ENCODE data around the gene NFYC.

Gene NFYC

DNA sequence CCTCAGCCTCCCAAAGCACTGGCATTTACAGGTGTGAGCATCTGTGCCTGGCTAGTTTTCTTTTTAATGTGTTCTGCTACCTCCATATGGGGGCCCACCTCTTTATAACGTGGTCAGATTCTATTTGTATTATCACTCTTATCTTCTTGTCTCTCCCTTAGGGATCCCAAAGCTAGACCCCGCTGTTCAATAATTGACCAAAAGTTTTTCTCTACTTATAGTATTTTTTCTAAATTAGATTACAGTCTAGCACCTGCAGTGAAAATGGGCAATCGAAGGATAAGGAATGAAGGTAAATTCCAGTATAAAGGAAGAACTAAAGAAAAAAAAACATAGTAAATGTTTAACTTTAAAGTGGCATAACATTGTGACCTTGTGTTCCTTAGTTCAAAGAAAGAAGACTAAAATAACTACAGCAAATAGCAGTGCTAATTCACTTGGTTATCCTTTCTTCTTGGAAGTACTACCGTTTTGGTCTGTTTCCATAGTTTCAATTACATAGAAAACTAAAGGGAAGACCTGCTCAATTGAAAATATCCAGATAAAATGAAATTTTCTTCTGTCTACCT lies 24.1 kb downstream of the NFYC start:
- Histone ChIP-seq H3K9me3 (ENCODE audit: control insufficient read depth, low read length) (no peaks in the 10 kb centered on the region), H3K36me3 (ENCODE audit: control insufficient read depth in 1 of 2, insufficient read depth in 2 of 2, low read depth in 1 of 2, low read length in 2 of 2) (peaks cover 0 to 19% of the 10 kb centered on the region in 2 experiments), H3K27ac (ENCODE audit: low read length, poor library complexity, severe bottlenecking) (no peak overlapping the region), H2BK120ac (ENCODE audit: low read depth, low read length) (no peak overlapping the region), H3K27me3 (ENCODE audit: control insufficient read depth in 1 of 2, insufficient read depth in 1 of 2, low read length in 2 of 2) (no peaks in the 10 kb centered on the region), H2BK12ac (ENCODE audit: low read length in 2 of 2) (no peak overlapping the region), H3K4me2 (ENCODE audit: low read length, poor library complexity, severe bottlenecking) (no peak overlapping the region), H3K79me1 (replicated peaks; ENCODE audit: low read length, poor library complexity, severe bottlenecking) (peaks cover 5% of the 10 kb centered on the region), H4K8ac (ENCODE audit: low read length) (no peak overlapping the region), H3K4ac (ENCODE audit: low read depth in 1 of 2, low read length in 2 of 2) (no peak overlapping the region), H2AK5ac (ENCODE audit: low read length, severe bottlenecking) (no peak overlapping the region), H3K14ac (ENCODE audit: low read length in 2 of 2) (no peak overlapping the region), H2BK5ac (ENCODE audit: low read depth, low read length, poor library complexity, severe bottlenecking) (no peak overlapping the region), H4K91ac (ENCODE audit: low read length) (no peak overlapping the region), H3K9ac (ENCODE audit: low read length) (no peak overlapping the region), H3K4me3 (ENCODE audit: insufficient read depth in 1 of 2, low read depth in 1 of 2, low read length in 2 of 2) (no peak overlapping the region), H3K18ac (ENCODE audit: low read depth in 1 of 2, low read length in 2 of 2) (no peak overlapping the region), H3K23ac (ENCODE audit: low read length in 2 of 2) (no peak overlapping the region), H2AFZ (ENCODE audit: low read depth, low read length) (no peak overlapping the region), H3K4me1 (ENCODE audit: control insufficient read depth, insufficient read depth, low read depth, low read length) (peaks cover 2% of the 10 kb centered on the region), H2BK15ac (ENCODE audit: low read depth, poor library complexity, severe bottlenecking) (no peak overlapping the region)
- 100% methylated on average over 1 of the region's 4 CpGs for WGBS
- DNase-seq, result no peak

DNA sequence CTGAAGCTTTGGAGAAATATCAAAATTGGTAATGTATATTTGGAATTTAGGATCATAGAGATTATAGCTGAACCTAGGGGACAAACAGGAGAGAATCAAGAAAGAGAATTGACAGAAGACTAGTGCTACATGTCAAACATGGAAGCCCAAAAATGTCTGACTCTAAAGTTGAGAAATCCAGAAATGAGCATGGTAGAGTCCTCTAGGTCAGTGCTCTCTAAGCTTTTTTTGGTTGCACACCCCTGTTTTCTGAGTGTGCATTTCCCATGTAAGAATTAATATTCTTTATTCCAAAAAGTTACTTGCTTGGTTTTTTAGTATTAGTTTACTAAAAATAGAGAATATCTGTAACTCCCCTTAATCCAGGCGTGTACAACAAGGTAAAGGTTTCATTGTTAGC lies 25.6 kb downstream of the NFYC start:
- H3K27ac ChIP-seq (ENCODE audit: low read length, poor library complexity, severe bottlenecking), result no peak overlapping the region
- H3K18ac ChIP-seq (ENCODE audit: low read depth in 1 of 2, low read length in 2 of 2), result no peak overlapping the region
- H4K91ac ChIP-seq (ENCODE audit: low read length), result no peak overlapping the region
- H2AFZ ChIP-seq (ENCODE audit: low read depth, low read length), result no peak overlapping the region
- no peak overlapping the region for H3K9ac ChIP-seq (ENCODE audit: low read length)
- no peaks in the 10 kb centered on the region for H3K9me3 ChIP-seq (ENCODE audit: control insufficient read depth, low read length)
- no peak overlapping the region for H3K4me3 ChIP-seq (ENCODE audit: insufficient read depth in 1 of 2, low read depth in 1 of 2, low read length in 2 of 2)
- H3K4ac ChIP-seq (ENCODE audit: low read depth in 1 of 2, low read length in 2 of 2), result no peak overlapping the region
- H2BK120ac ChIP-seq (ENCODE audit: low read depth, low read length), result no peak overlapping the region
- DNase-seq, result no peak
- no peak overlapping the region for H2BK5ac ChIP-seq (ENCODE audit: low read depth, low read length, poor library complexity, severe bottlenecking)
- H3K4me1 ChIP-seq (ENCODE audit: control insufficient read depth, insufficient read depth, low read depth, low read length), result peaks cover 2% of the 10 kb centered on the region
- H2BK12ac ChIP-seq (ENCODE audit: low read length in 2 of 2), result no peak overlapping the region
- H2AK5ac ChIP-seq (ENCODE audit: low read length, severe bottlenecking), result no peak overlapping the region
- no peak overlapping the region for H3K23ac ChIP-seq (ENCODE audit: low read length in 2 of 2)
- no peak overlapping the region for H2BK15ac ChIP-seq (ENCODE audit: low read depth, poor library complexity, severe bottlenecking)
- H3K27me3 ChIP-seq (ENCODE audit: control insufficient read depth in 1 of 2, insufficient read depth in 1 of 2, low read length in 2 of 2), result no peaks in the 10 kb centered on the region
- no peak overlapping the region for H4K8ac ChIP-seq (ENCODE audit: low read length)
- no peak overlapping the region for H3K14ac ChIP-seq (ENCODE audit: low read length in 2 of 2)
- peaks cover 4 to 19% of the 10 kb centered on the region in 2 experiments for H3K36me3 ChIP-seq (ENCODE audit: control insufficient read depth in 1 of 2, insufficient read depth in 2 of 2, low read depth in 1 of 2, low read length in 2 of 2)
- peaks cover 11% of the 10 kb centered on the region for H3K79me1 ChIP-seq (replicated peaks; ENCODE audit: low read length, poor library complexity, severe bottlenecking)
- no peak overlapping the region for H3K4me2 ChIP-seq (ENCODE audit: low read length, poor library complexity, severe bottlenecking)
- WGBS, result 100% methylated on average over 1 of the region's 1 CpG

DNA sequence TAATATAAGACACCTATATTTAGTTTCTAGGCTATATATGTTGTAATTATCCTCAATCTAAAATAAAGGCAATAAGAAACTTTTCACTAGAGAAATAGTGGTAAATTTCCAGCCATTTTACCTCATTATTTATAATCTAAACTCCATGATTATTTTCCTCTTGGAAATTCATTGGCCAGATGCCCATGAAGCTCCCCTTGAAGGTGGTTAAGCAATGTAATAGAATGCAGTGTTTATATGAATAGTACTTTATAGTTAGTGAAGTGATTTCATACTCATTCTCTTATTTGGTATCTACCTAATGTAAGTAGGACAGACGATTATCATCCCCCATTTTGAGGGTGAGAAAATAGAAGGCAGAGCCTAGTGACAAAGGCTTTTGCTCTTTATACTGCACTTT lies 26.5 kb downstream of the NFYC start:
- Histone ChIP-seq H2BK15ac (ENCODE audit: low read depth, poor library complexity, severe bottlenecking) (no peak overlapping the region), H2BK12ac (ENCODE audit: low read length in 2 of 2) (no peak overlapping the region), H2BK120ac (ENCODE audit: low read depth, low read length) (no peak overlapping the region), H3K4me2 (ENCODE audit: low read length, poor library complexity, severe bottlenecking) (no peak overlapping the region), H3K27ac (ENCODE audit: low read length, poor library complexity, severe bottlenecking) (no peak overlapping the region), H3K27me3 (ENCODE audit: control insufficient read depth in 1 of 2, insufficient read depth in 1 of 2, low read length in 2 of 2) (no peaks in the 10 kb centered on the region), H2BK5ac (ENCODE audit: low read depth, low read length, poor library complexity, severe bottlenecking) (no peak overlapping the region), H4K8ac (ENCODE audit: low read length) (no peak overlapping the region), H4K91ac (ENCODE audit: low read length) (no peak overlapping the region), H3K9ac (ENCODE audit: low read length) (no peak overlapping the region), H3K36me3 (ENCODE audit: control insufficient read depth in 1 of 2, insufficient read depth in 2 of 2, low read depth in 1 of 2, low read length in 2 of 2) (peaks cover 4 to 17% of the 10 kb centered on the region in 2 experiments), H3K4ac (ENCODE audit: low read depth in 1 of 2, low read length in 2 of 2) (no peak overlapping the region), H3K4me3 (ENCODE audit: insufficient read depth in 1 of 2, low read depth in 1 of 2, low read length in 2 of 2) (no peak overlapping the region), H3K79me1 (replicated peaks; ENCODE audit: low read length, poor library complexity, severe bottlenecking) (peaks cover 11% of the 10 kb centered on the region), H2AFZ (ENCODE audit: low read depth, low read length) (no peak overlapping the region), H3K18ac (ENCODE audit: low read depth in 1 of 2, low read length in 2 of 2) (no peak overlapping the region), H3K14ac (ENCODE audit: low read length in 2 of 2) (no peak overlapping the region), H3K4me1 (ENCODE audit: control insufficient read depth, insufficient read depth, low read depth, low read length) (no peaks in the 10 kb centered on the region), H3K23ac (ENCODE audit: low read length in 2 of 2) (no peak overlapping the region), H2AK5ac (ENCODE audit: low read length, severe bottlenecking) (no peak overlapping the region), H3K9me3 (ENCODE audit: control insufficient read depth, low read length) (no peaks in the 10 kb centered on the region)
- 83% methylated on average over 1 of the region's 1 CpG for WGBS
- no peak for DNase-seq

- Histone ChIP-seq H3K4me2 (ENCODE audit: low read length, poor library complexity, severe bottlenecking) (no peak overlapping the region), H3K27ac (ENCODE audit: low read length, poor library complexity, severe bottlenecking) (no peak overlapping the region), H2BK12ac (ENCODE audit: low read length in 2 of 2) (no peak overlapping the region), H3K36me3 (ENCODE audit: control insufficient read depth in 1 of 2, insufficient read depth in 2 of 2, low read depth in 1 of 2, low read length in 2 of 2) (peaks cover 5 to 7% of the 10 kb centered on the region in 2 experiments), H3K79me1 (replicated peaks; ENCODE audit: low read length, poor library complexity, severe bottlenecking) (peaks cover 14% of the 10 kb centered on the region), H3K18ac (ENCODE audit: low read depth in 1 of 2, low read length in 2 of 2) (no peak overlapping the region), H3K9ac (ENCODE audit: low read length) (no peak overlapping the region), H3K27me3 (ENCODE audit: control insufficient read depth in 1 of 2, insufficient read depth in 1 of 2, low read length in 2 of 2) (no peaks in the 10 kb centered on the region), H3K4ac (ENCODE audit: low read depth in 1 of 2, low read length in 2 of 2) (no peak overlapping the region), H2AK5ac (ENCODE audit: low read length, severe bottlenecking) (no peak overlapping the region), H2BK120ac (ENCODE audit: low read depth, low read length) (no peak overlapping the region), H3K23ac (ENCODE audit: low read length in 2 of 2) (no peak overlapping the region), H2AFZ (ENCODE audit: low read depth, low read length) (no peak overlapping the region), H3K4me1 (ENCODE audit: control insufficient read depth, insufficient read depth, low read depth, low read length) (no peaks in the 10 kb centered on the region), H2BK5ac (ENCODE audit: low read depth, low read length, poor library complexity, severe bottlenecking) (no peak overlapping the region), H3K14ac (ENCODE audit: low read length in 2 of 2) (no peak overlapping the region), H3K9me3 (ENCODE audit: control insufficient read depth, low read length) (no peaks in the 10 kb centered on the region), H4K91ac (ENCODE audit: low read length) (no peak overlapping the region), H3K4me3 (ENCODE audit: insufficient read depth in 1 of 2, low read depth in 1 of 2, low read length in 2 of 2) (no peak overlapping the region), H2BK15ac (ENCODE audit: low read depth, poor library complexity, severe bottlenecking) (no peak overlapping the region), H4K8ac (ENCODE audit: low read length) (no peak overlapping the region)
- 98% methylated on average over 3 of the region's 3 CpGs for WGBS
- DNase-seq, result no peak
These were observed 29.0 kb downstream of the NFYC start for GRCh38 chr1:40720493-40720892.

All from mesenchymal stem cell (in vitro differentiated cells and primary cell).